SK-N-MC (cell line): Measurements from ENCODE around the gene DSTN.

ENCODE experiments used
- EZH2 ChIP-seq: fragments of 200-600 bp; sonication (generic); IDR thresholded peaks from one replicate; pipeline ENCODE4 v1.6.1; 2017; ENCODE audit warnings: antibody characterized with exemption
- FOXP2 ChIP-seq: optimal IDR thresholded peaks from 2 replicates; pipeline ENCODE3; 2011; ENCODE audit warnings: mild to moderate bottlenecking, moderate library complexity; ENCODE audit not compliant: insufficient read depth; ENCODE audit errors: extremely low read length, control extremely low read depth
- POLR2AphosphoS5 ChIP-seq: IDR thresholded peaks from 2 replicates; pipeline ENCODE4 v1.6.1; 2012; ENCODE audit warnings: mild to moderate bottlenecking, low read depth, low read length, borderline replicate concordance

DNA sequence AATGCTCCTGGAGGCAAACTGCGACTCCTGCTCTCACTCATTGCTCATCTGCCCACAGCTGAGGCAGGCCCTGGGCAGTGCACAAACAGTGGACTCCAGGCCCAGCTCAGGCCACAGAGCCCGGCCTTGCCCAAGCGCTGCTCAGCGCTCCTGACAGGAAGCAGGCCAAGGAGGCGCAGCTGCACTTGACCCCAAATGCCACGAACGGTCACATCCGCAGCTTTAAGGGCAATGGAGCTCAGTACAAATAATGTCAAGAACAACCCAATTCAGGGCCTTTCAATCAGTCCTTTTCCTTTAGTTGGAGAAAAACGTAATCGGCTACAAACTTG, 78.4 kb downstream of the DSTN start:
- no peak for TF ChIP-seq FOXP2
- TF ChIP-seq POLR2AphosphoS5 = no peak
- no peak for TF ChIP-seq EZH2
